AG08396 (cell line): Measurements from ENCODE around the gene CCDC117.
"Not testable (repeated sequence)": the region's sequence is repeated elsewhere in the genome, so short reads cannot be mapped to it uniquely, and the experiment has no call there.

Experiments
- DNase-seq: peaks from one replicate; pipeline ENCODE4 v3.0.0; 2012; ENCODE audit warnings: low spot score, mixed read lengths

Gene CCDC117

GRCh38 chr22:28801845-28802594 lies 29.5 kb downstream of the CCDC117 start:
- DNase-seq: no peak

GRCh38 chr22:28802595-28803123 lies 30.2 kb downstream of the CCDC117 start:
- no peak for DNase-seq

- not testable (repeated sequence) for DNase-seq
Observed at GRCh38 chr22:28805426-28805825, 32.9 kb downstream of the CCDC117 start.

- DNase-seq: no peak
Observed at GRCh38 chr22:28808716-28809355, 36.3 kb downstream of the CCDC117 start.

GRCh38 chr22:28810821-28811491 lies 38.5 kb downstream of the CCDC117 start:
- no peak for DNase-seq

GRCh38 chr22:28812516-28812915 lies 40.0 kb downstream of the CCDC117 start:
- DNase-seq: no peak

GRCh38 chr22:28813772-28814518 lies 41.5 kb downstream of the CCDC117 start:
- DNase-seq: no peak

- no peak for DNase-seq
Observed at GRCh38 chr22:28815111-28815510, 42.6 kb downstream of the CCDC117 start.

- DNase-seq: no peak
Observed at GRCh38 chr22:28815729-28816128, 43.2 kb downstream of the CCDC117 start.

- DNase-seq: no peak
Observed at GRCh38 chr22:28817064-28817463, 44.6 kb downstream of the CCDC117 start.

GRCh38 chr22:28817919-28818859 lies 45.7 kb downstream of the CCDC117 start:
- DNase-seq: no peak

GRCh38 chr22:28819253-28820096 lies 47.0 kb downstream of the CCDC117 start:
- no peak for DNase-seq

GRCh38 chr22:28820885-28821284 lies 48.4 kb downstream of the CCDC117 start:
- no peak for DNase-seq

GRCh38 chr22:28821452-28821851 lies 49.0 kb downstream of the CCDC117 start:
- DNase-seq: no peak

- no peak for DNase-seq
Observed at GRCh38 chr22:28822930-28823551, 50.5 kb downstream of the CCDC117 start.

- not testable (repeated sequence) for DNase-seq
Observed at GRCh38 chr22:28824455-28824854, 52.0 kb downstream of the CCDC117 start.

- not testable (repeated sequence) for DNase-seq
Observed at GRCh38 chr22:28826430-28826829, 53.9 kb downstream of the CCDC117 start.

GRCh38 chr22:28826921-28827320 lies 54.4 kb downstream of the CCDC117 start:
- no peak for DNase-seq

- DNase-seq: peak; percentile 84
Observed at GRCh38 chr22:28829358-28830181, 57.1 kb downstream of the CCDC117 start.
